Measurements from ENCODE around the gene ERN1. TPM values are rescaled to one million over a fixed set of nuclear protein-coding genes. Genes with fewer than 3 reads are reported as not detected.

Gene ERN1
- total RNA-seq, 1 donor, result 12.7 TPM

- peak; percentile 69 for DNase-seq (ENCODE audit: insufficient read length, low spot score, missing footprints)
- no peaks in the 10 kb centered on the region for H3K36me3 ChIP-seq (ENCODE audit: insufficient read depth, low read length)
Observed at GRCh38 chr17:64028874-64029464, 101.0 kb downstream of the ERN1 start.

GRCh38 chr17:64025732-64026294, 104.1 kb downstream of the ERN1 start:
- peak; percentile 95 for TF ChIP-seq CTCF (IDR thresholded peaks at IDR 0.05; ENCODE audit: extremely low read depth, low read depth, low read length)
- H3K27me3 ChIP-seq (ENCODE audit: insufficient read depth, low read length), result no peaks in the 10 kb centered on the region
- no peaks in the 10 kb centered on the region for H3K36me3 ChIP-seq (ENCODE audit: insufficient read depth, low read length)
- H3K4me3 ChIP-seq (ENCODE audit: insufficient read depth, low read length), result peak overlapping the region; percentile 25
- DNase-seq (ENCODE audit: insufficient read length, low spot score, missing footprints), result peak; percentile 87
- no peak overlapping the region for H3K27ac ChIP-seq (ENCODE audit: low read depth, low read length)
- H3K79me2 ChIP-seq (ENCODE audit: insufficient read depth, low read length), result no peaks in the 10 kb centered on the region
- H2AFZ ChIP-seq (ENCODE audit: low read length), result peak overlapping the region; percentile 72
- H3K9me3 ChIP-seq (ENCODE audit: low read depth, low read length), result no peaks in the 10 kb centered on the region
- peak overlapping the region; percentile 79 for H3K4me2 ChIP-seq (ENCODE audit: insufficient read depth, low read length)
- H3K4me1 ChIP-seq (ENCODE audit: insufficient read depth, low read length), result peaks cover 7% of the 10 kb centered on the region
- H4K20me1 ChIP-seq (ENCODE audit: insufficient read depth, low read length), result no peaks in the 10 kb centered on the region

More at GRCh38 chr17:64028874-64029464, 101.0 kb downstream of the ERN1 start:
- no peaks in the 10 kb centered on the region for H4K20me1 ChIP-seq (ENCODE audit: insufficient read depth, low read length)
- peak; percentile 79 for TF ChIP-seq CTCF (IDR thresholded peaks at IDR 0.05; ENCODE audit: extremely low read depth, low read depth, low read length)
- H3K27ac ChIP-seq (ENCODE audit: low read depth, low read length), result no peak overlapping the region
- H3K4me1 ChIP-seq (ENCODE audit: insufficient read depth, low read length), result peaks cover 7% of the 10 kb centered on the region
- H3K9me3 ChIP-seq (ENCODE audit: low read depth, low read length), result no peaks in the 10 kb centered on the region
- no peak overlapping the region for H3K4me3 ChIP-seq (ENCODE audit: insufficient read depth, low read length)
- no peaks in the 10 kb centered on the region for H3K79me2 ChIP-seq (ENCODE audit: insufficient read depth, low read length)
- H3K4me2 ChIP-seq (ENCODE audit: insufficient read depth, low read length), result no peak overlapping the region
- H2AFZ ChIP-seq (ENCODE audit: low read length), result no peak overlapping the region
- H3K27me3 ChIP-seq (ENCODE audit: insufficient read depth, low read length), result no peaks in the 10 kb centered on the region

DNA sequence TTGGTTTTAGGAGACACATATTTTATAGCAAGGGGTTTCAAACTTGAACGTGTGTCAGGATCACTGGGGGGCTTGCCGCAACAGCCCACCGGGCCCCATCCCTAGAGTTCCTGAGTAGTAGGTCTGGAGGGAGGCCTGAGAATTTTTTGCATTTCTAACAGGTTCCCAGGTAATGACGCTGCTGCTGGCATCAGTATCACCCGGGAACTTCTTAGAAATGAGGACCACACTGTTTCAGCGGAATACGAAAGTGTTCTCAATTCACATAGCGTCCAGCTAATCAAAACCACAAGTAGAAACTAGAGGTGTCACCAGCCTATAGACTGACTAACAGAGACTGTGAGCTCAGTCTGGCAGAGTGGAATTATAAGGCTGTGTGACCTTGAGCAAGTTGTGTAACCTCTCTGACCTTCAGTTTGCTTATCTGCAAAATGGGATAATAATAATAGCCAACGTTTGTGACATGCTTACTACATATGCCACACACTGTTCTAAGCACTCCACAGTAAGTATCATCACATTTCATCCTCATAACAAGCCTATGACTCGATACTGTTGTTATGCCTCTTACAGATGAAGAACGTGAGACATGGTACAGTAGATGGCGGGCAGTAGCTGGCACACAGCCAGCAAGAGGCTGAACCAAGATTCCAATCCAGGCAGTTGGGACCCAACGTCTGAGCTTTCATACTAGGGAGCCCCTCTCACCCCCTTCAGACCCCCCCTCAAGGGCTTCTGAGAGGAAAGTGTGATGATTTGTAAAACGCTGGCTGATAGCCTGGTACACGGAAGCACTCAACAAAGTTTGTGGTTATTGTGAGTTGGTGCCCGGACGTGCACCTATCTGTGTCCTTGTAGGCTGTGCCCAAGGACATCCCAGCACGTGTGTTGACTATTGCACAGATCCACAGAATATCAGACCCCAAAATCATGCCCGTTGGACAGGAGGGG, 104.9 kb downstream of the ERN1 start:
- TF ChIP-seq CTCF (IDR thresholded peaks at IDR 0.05; ENCODE audit: extremely low read depth, low read depth, low read length), result no peak
- H3K9me3 ChIP-seq (ENCODE audit: low read depth, low read length), result no peaks in the 10 kb centered on the region
- no peak overlapping the region for H3K4me3 ChIP-seq (ENCODE audit: insufficient read depth, low read length)
- no peaks in the 10 kb centered on the region for H3K27me3 ChIP-seq (ENCODE audit: insufficient read depth, low read length)
- no peak overlapping the region for H3K27ac ChIP-seq (ENCODE audit: low read depth, low read length)
- no peaks in the 10 kb centered on the region for H4K20me1 ChIP-seq (ENCODE audit: insufficient read depth, low read length)
- DNase-seq (ENCODE audit: insufficient read length, low spot score, missing footprints), result no peak
- peaks cover 12% of the 10 kb centered on the region for H3K4me1 ChIP-seq (ENCODE audit: insufficient read depth, low read length)
- H3K79me2 ChIP-seq (ENCODE audit: insufficient read depth, low read length), result no peaks in the 10 kb centered on the region
- peak overlapping the region; percentile 79 for H3K4me2 ChIP-seq (ENCODE audit: insufficient read depth, low read length)
- no peaks in the 10 kb centered on the region for H3K36me3 ChIP-seq (ENCODE audit: insufficient read depth, low read length)
- peak overlapping the region; percentile 72 for H2AFZ ChIP-seq (ENCODE audit: low read length)

GRCh38 chr17:64024215-64024654, 105.7 kb downstream of the ERN1 start:
- Histone ChIP-seq H3K79me2 (ENCODE audit: insufficient read depth, low read length) (no peaks in the 10 kb centered on the region), H3K4me1 (ENCODE audit: insufficient read depth, low read length) (peaks cover 12% of the 10 kb centered on the region), H3K36me3 (ENCODE audit: insufficient read depth, low read length) (no peaks in the 10 kb centered on the region), H3K4me2 (ENCODE audit: insufficient read depth, low read length) (no peak overlapping the region), H3K27ac (ENCODE audit: low read depth, low read length) (no peak overlapping the region), H3K4me3 (ENCODE audit: insufficient read depth, low read length) (no peak overlapping the region), H2AFZ (ENCODE audit: low read length) (no peak overlapping the region), H3K9me3 (ENCODE audit: low read depth, low read length) (no peaks in the 10 kb centered on the region), H4K20me1 (ENCODE audit: insufficient read depth, low read length) (no peaks in the 10 kb centered on the region), H3K27me3 (ENCODE audit: insufficient read depth, low read length) (no peaks in the 10 kb centered on the region)
- no peak for DNase-seq (ENCODE audit: insufficient read length, low spot score, missing footprints)
- TF ChIP-seq CTCF (IDR thresholded peaks at IDR 0.05; ENCODE audit: extremely low read depth, low read depth, low read length), result no peak
